GM18499 (cell line): ENCODE measurements around the gene DNM3.
"Not testable (repeated sequence)": the region's sequence is repeated elsewhere in the genome, so short reads cannot be mapped to it uniquely, and the experiment has no call there.

Experiments used
- ATAC-seq: cut with Tn5 transposase; IDR thresholded peaks from one replicate; pipeline ENCODE4 v1.9.1; 2021; ENCODE audit warnings: moderate number of reproducible peaks; ENCODE audit not compliant: insufficient read depth, unreplicated experiment

The DNM3 gene

GRCh38 chr1:171841050-171841910 lies at the start of gene DNM3:
DNM3 (plus strand) TSS chr1:171841498; CDS start chr1:171841657, 159 bp downstream.
- ATAC-seq, result peak; percentile 59

GRCh38 chr1:171792656-171793369 lies 48.5 kb upstream of the DNM3 start:
- ATAC-seq, result no peak

- no peak for ATAC-seq
Measured at GRCh38 chr1:171793636-171794035, 47.7 kb upstream of the DNM3 start.

GRCh38 chr1:171794085-171794484 lies 47.2 kb upstream of the DNM3 start:
- ATAC-seq, result no peak

GRCh38 chr1:171796592-171796991 lies 44.7 kb upstream of the DNM3 start:
- ATAC-seq, result no peak

GRCh38 chr1:171798311-171798710 lies 43.0 kb upstream of the DNM3 start:
- no peak for ATAC-seq

- ATAC-seq, result no peak
Measured at GRCh38 chr1:171798765-171799164, 42.5 kb upstream of the DNM3 start.

GRCh38 chr1:171799166-171799565 lies 42.1 kb upstream of the DNM3 start:
- no peak for ATAC-seq

- ATAC-seq, result not testable (repeated sequence)
Measured at GRCh38 chr1:171799698-171800097, 41.6 kb upstream of the DNM3 start.

GRCh38 chr1:171800342-171800741 lies 41.0 kb upstream of the DNM3 start:
- ATAC-seq, result no peak

- no peak for ATAC-seq
Measured at GRCh38 chr1:171800851-171801250, 40.4 kb upstream of the DNM3 start.

- no peak for ATAC-seq
Measured at GRCh38 chr1:171801487-171801891, 39.8 kb upstream of the DNM3 start.

- ATAC-seq, result no peak
Measured at GRCh38 chr1:171802207-171802606, 39.1 kb upstream of the DNM3 start.

- ATAC-seq, result no peak
Measured at GRCh38 chr1:171803045-171803444, 38.3 kb upstream of the DNM3 start.

GRCh38 chr1:171803461-171804022 lies 37.8 kb upstream of the DNM3 start:
- no peak for ATAC-seq

GRCh38 chr1:171805395-171806115 lies 35.7 kb upstream of the DNM3 start:
- peak; percentile 57 for ATAC-seq

GRCh38 chr1:171807556-171807955 lies 33.7 kb upstream of the DNM3 start:
- ATAC-seq, result no peak

- ATAC-seq, result no peak
Measured at GRCh38 chr1:171809834-171810233, 31.5 kb upstream of the DNM3 start.

- ATAC-seq, result no peak
Measured at GRCh38 chr1:171811672-171812071, 29.6 kb upstream of the DNM3 start.

GRCh38 chr1:171814692-171815091 lies 26.6 kb upstream of the DNM3 start:
- ATAC-seq, result no peak
